Measurements from ENCODE around the gene PTPRC.

The PTPRC gene

GRCh38 chr1:198741744-198742143 is 102.9 kb downstream of the PTPRC start:
- Histone ChIP-seq H3K27ac (no peak overlapping the region), H3K36me3 (no peaks in the 10 kb centered on the region), H3K27me3 (no peaks in the 10 kb centered on the region), H3K4me1 (no peaks in the 10 kb centered on the region), H3K9me3 (no peaks in the 10 kb centered on the region), H3K4me3 (no peak overlapping the region)
- intact Hi-C loops (cut with DNase I; ENCODE audit: low total_unique reads), result no loop called here
- TF ChIP-seq CTCF (IDR thresholded peaks at IDR 0.05), result no peak
- no peak for DNase-seq

- Histone ChIP-seq H3K9me3 (no peaks in the 10 kb centered on the region), H3K36me3 (no peaks in the 10 kb centered on the region), H3K4me3 (no peak overlapping the region), H3K27me3 (no peaks in the 10 kb centered on the region), H3K4me1 (no peaks in the 10 kb centered on the region), H3K27ac (no peak overlapping the region)
- no peak for DNase-seq
- TF ChIP-seq CTCF (IDR thresholded peaks at IDR 0.05), result no peak
- intact Hi-C loops (cut with DNase I; ENCODE audit: low total_unique reads), result no loop called here
Measured at GRCh38 chr1:198747127-198747526, 108.3 kb downstream of the PTPRC start.

- H3K4me3 ChIP-seq, result no peak overlapping the region
- no peak overlapping the region for H3K27ac ChIP-seq
- intact Hi-C loops (cut with DNase I; ENCODE audit: low total_unique reads), result no loop called here
- H3K36me3 ChIP-seq, result no peaks in the 10 kb centered on the region
- H3K4me1 ChIP-seq, result no peaks in the 10 kb centered on the region
- no peaks in the 10 kb centered on the region for H3K27me3 ChIP-seq
- DNase-seq, result no peak
- no peak for TF ChIP-seq CTCF (IDR thresholded peaks at IDR 0.05)
- H3K9me3 ChIP-seq, result no peaks in the 10 kb centered on the region
Measured at GRCh38 chr1:198749279-198749678, 110.4 kb downstream of the PTPRC start.

- no peak for TF ChIP-seq CTCF (IDR thresholded peaks at IDR 0.05)
- intact Hi-C loops (cut with DNase I; ENCODE audit: low total_unique reads), result no loop called here
- no peaks in the 10 kb centered on the region for H3K9me3 ChIP-seq
- no peak for DNase-seq
- no peaks in the 10 kb centered on the region for H3K4me1 ChIP-seq
- no peak overlapping the region for H3K27ac ChIP-seq
- H3K27me3 ChIP-seq, result no peaks in the 10 kb centered on the region
- H3K4me3 ChIP-seq, result no peak overlapping the region
- no peaks in the 10 kb centered on the region for H3K36me3 ChIP-seq
Measured at GRCh38 chr1:198750081-198750480, 111.2 kb downstream of the PTPRC start.

- intact Hi-C loops (cut with DNase I; ENCODE audit: low total_unique reads), result no loop called here
- Histone ChIP-seq H3K27me3 (no peaks in the 10 kb centered on the region), H3K36me3 (no peaks in the 10 kb centered on the region), H3K27ac (no peak overlapping the region), H3K9me3 (no peaks in the 10 kb centered on the region), H3K4me1 (no peaks in the 10 kb centered on the region), H3K4me3 (no peak overlapping the region)
- no peak for TF ChIP-seq CTCF (IDR thresholded peaks at IDR 0.05)
- no peak for DNase-seq
Measured at GRCh38 chr1:198751741-198752140, 112.9 kb downstream of the PTPRC start.

GRCh38 chr1:198754670-198755069 is 115.8 kb downstream of the PTPRC start:
- H3K36me3 ChIP-seq, result no peaks in the 10 kb centered on the region
- H3K9me3 ChIP-seq, result no peaks in the 10 kb centered on the region
- intact Hi-C loops (cut with DNase I; ENCODE audit: low total_unique reads), result no loop called here

More at GRCh38 chr1:198754670-198755069, 115.8 kb downstream of the PTPRC start:
- H3K27ac ChIP-seq, result no peak overlapping the region
- no peak for TF ChIP-seq CTCF (IDR thresholded peaks at IDR 0.05)
- no peaks in the 10 kb centered on the region for H3K27me3 ChIP-seq
- H3K4me1 ChIP-seq, result no peaks in the 10 kb centered on the region
- no peak for DNase-seq
- no peak overlapping the region for H3K4me3 ChIP-seq
